Measurements from ENCODE around the gene IL1RAPL1.

Gene IL1RAPL1

DNA sequence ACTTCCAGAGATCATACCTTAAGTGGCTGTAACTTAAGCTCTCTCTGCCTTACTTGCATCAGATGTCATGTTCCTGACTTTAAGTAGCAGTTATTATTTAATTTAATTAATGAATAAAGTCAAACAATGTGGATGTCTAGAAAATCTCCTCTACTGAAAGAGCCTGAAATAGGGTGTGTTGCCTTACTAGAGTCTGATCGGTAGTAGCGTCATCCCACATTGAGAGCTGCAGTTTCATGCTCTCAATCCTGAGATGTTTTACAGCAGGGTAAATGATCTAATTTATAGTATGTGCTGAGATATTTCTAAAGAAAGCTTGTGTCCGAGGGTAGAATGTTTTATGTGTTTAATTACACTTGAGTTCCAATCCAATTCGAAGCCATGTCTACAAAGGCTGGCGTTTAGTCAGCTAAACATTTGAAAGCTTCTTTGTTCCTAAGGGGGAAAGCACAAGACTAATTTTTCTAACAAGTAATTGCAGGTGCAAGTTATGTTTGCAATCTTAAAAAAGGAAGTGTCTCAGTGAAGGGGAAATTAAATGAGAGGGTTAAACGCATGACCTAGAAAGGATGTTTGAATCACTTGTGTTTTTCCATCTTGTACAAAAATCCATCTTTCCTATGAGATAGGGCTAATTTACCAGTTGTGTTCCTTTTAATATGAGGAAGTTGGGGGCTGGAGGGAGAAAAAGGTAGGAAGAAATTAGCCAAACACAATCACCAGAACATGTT lies 1237.1 kb downstream of the IL1RAPL1 start:
- Histone ChIP-seq H3K4me1 (ENCODE audit: insufficient read depth, low read length, poor library complexity, severe bottlenecking) (no peaks in the 10 kb centered on the region), H3K36me3 (ENCODE audit: insufficient read depth, low read length) (no peaks in the 10 kb centered on the region), H4K20me1 (ENCODE audit: insufficient read depth, low read length, poor library complexity, severe bottlenecking) (no peaks in the 10 kb centered on the region), H3K9ac (ENCODE audit: low read depth, low read length, poor library complexity, severe bottlenecking) (no peak overlapping the region), H3K4me3 (ENCODE audit: low read length, poor library complexity, severe bottlenecking) (no peak overlapping the region), H3F3A (ENCODE audit: low read depth) (no peaks in the 10 kb centered on the region), H3K27me3 (ENCODE audit: insufficient read depth, low read length, poor library complexity, severe bottlenecking) (no peaks in the 10 kb centered on the region), H2AFZ (ENCODE audit: low read length) (no peak overlapping the region), H3K79me2 (ENCODE audit: insufficient read depth, low read length) (no peaks in the 10 kb centered on the region), H3K9me3 (ENCODE audit: insufficient read depth, low read depth, low read length) (no peaks in the 10 kb centered on the region), H3K4me2 (ENCODE audit: low read depth, low read length, poor library complexity, severe bottlenecking) (no peak overlapping the region), H3K9me2 (replicated peaks; ENCODE audit: low read depth, low read length) (no peaks in the 10 kb centered on the region)
- TF ChIP-seq EZH2phosphoT487 (IDR thresholded peaks at IDR 0.05; ENCODE audit: borderline replicate concordance) = no peak
- TF ChIP-seq, protein P1, sequence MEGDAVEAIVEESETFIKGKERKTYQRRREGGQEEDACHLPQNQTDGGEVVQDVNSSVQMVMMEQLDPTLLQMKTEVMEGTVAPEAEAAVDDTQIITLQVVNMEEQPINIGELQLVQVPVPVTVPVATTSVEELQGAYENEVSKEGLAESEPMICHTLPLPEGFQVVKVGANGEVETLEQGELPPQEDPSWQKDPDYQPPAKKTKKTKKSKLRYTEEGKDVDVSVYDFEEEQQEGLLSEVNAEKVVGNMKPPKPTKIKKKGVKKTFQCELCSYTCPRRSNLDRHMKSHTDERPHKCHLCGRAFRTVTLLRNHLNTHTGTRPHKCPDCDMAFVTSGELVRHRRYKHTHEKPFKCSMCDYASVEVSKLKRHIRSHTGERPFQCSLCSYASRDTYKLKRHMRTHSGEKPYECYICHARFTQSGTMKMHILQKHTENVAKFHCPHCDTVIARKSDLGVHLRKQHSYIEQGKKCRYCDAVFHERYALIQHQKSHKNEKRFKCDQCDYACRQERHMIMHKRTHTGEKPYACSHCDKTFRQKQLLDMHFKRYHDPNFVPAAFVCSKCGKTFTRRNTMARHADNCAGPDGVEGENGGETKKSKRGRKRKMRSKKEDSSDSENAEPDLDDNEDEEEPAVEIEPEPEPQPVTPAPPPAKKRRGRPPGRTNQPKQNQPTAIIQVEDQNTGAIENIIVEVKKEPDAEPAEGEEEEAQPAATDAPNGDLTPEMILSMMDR (conservative IDR thresholded peaks at IDR 0.05; ENCODE audit: low read length) = no peak

DNA sequence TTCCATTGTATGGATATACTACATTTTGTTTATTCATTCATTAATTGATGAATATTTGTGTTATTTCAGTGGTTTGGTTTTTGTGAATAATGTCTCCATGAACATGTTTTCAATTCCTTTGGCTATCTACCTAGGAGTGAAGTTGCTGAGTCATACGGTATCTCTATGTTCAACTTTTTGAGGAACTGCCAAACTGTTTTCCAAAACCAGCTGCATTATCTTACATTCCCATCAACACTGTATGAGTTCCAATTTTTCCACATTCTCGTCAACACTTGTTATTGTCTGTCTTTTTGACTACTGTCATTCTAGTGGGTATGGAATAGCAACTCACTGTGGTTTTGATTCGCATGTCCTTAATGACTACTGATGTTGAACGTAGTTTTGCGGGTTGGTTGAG lies 1239.5 kb downstream of the IL1RAPL1 start:
- Histone ChIP-seq H3K9ac (ENCODE audit: low read depth, low read length, poor library complexity, severe bottlenecking) (no peak overlapping the region), H3K27me3 (ENCODE audit: insufficient read depth, low read length, poor library complexity, severe bottlenecking) (no peaks in the 10 kb centered on the region), H3K9me2 (replicated peaks; ENCODE audit: low read depth, low read length) (no peaks in the 10 kb centered on the region), H3F3A (ENCODE audit: low read depth) (no peaks in the 10 kb centered on the region), H3K4me3 (ENCODE audit: low read length, poor library complexity, severe bottlenecking) (no peak overlapping the region), H3K4me2 (ENCODE audit: low read depth, low read length, poor library complexity, severe bottlenecking) (no peak overlapping the region), H3K9me3 (ENCODE audit: insufficient read depth, low read depth, low read length) (no peaks in the 10 kb centered on the region), H4K20me1 (ENCODE audit: insufficient read depth, low read length, poor library complexity, severe bottlenecking) (no peaks in the 10 kb centered on the region), H3K79me2 (ENCODE audit: insufficient read depth, low read length) (no peaks in the 10 kb centered on the region), H3K4me1 (ENCODE audit: insufficient read depth, low read length, poor library complexity, severe bottlenecking) (no peaks in the 10 kb centered on the region), H3K36me3 (ENCODE audit: insufficient read depth, low read length) (no peaks in the 10 kb centered on the region), H2AFZ (ENCODE audit: low read length) (no peak overlapping the region)
- TF ChIP-seq, protein P1 (conservative IDR thresholded peaks at IDR 0.05; ENCODE audit: low read length) = no peak
- TF ChIP-seq EZH2phosphoT487 (IDR thresholded peaks at IDR 0.05; ENCODE audit: borderline replicate concordance) = no peak

DNA sequence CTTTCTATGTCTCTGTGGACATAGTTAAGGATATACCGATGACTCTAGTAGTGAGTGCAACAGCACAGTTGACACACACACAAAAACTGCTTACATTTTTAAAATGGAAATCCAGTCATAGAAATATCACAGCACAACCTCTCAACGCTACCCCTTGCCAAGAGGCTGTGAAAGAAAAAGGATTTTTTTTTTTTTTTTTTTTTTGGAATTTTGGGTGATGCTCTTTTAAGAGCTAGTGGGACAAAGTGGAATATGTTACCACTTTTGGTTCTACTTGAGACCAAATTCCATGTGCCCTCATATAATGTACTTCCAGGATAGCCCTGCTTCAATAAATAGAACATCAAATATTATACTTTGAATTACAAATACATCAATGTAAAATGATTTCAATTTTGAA lies 1247.1 kb downstream of the IL1RAPL1 start:
- no peak overlapping the region for H3K4me2 ChIP-seq (ENCODE audit: low read depth, low read length, poor library complexity, severe bottlenecking)
- H3K9ac ChIP-seq (ENCODE audit: low read depth, low read length, poor library complexity, severe bottlenecking) = no peak overlapping the region
- no peak for TF ChIP-seq EZH2phosphoT487 (IDR thresholded peaks at IDR 0.05; ENCODE audit: borderline replicate concordance)
- TF ChIP-seq, protein P1 (conservative IDR thresholded peaks at IDR 0.05; ENCODE audit: low read length) = no peak
- H2AFZ ChIP-seq (ENCODE audit: low read length) = no peak overlapping the region
- H3K27me3 ChIP-seq (ENCODE audit: insufficient read depth, low read length, poor library complexity, severe bottlenecking) = no peaks in the 10 kb centered on the region
- H3K4me3 ChIP-seq (ENCODE audit: low read length, poor library complexity, severe bottlenecking) = no peak overlapping the region
- no peaks in the 10 kb centered on the region for H3K36me3 ChIP-seq (ENCODE audit: insufficient read depth, low read length)
- no peaks in the 10 kb centered on the region for H3F3A ChIP-seq (ENCODE audit: low read depth)
- H3K9me2 ChIP-seq (replicated peaks; ENCODE audit: low read depth, low read length) = no peaks in the 10 kb centered on the region
- no peaks in the 10 kb centered on the region for H3K9me3 ChIP-seq (ENCODE audit: insufficient read depth, low read depth, low read length)
- no peaks in the 10 kb centered on the region for H3K4me1 ChIP-seq (ENCODE audit: insufficient read depth, low read length, poor library complexity, severe bottlenecking)
- H3K79me2 ChIP-seq (ENCODE audit: insufficient read depth, low read length) = no peaks in the 10 kb centered on the region
- H4K20me1 ChIP-seq (ENCODE audit: insufficient read depth, low read length, poor library complexity, severe bottlenecking) = no peaks in the 10 kb centered on the region
